Measurements from ENCODE around the gene ARHGAP45.

DNA sequence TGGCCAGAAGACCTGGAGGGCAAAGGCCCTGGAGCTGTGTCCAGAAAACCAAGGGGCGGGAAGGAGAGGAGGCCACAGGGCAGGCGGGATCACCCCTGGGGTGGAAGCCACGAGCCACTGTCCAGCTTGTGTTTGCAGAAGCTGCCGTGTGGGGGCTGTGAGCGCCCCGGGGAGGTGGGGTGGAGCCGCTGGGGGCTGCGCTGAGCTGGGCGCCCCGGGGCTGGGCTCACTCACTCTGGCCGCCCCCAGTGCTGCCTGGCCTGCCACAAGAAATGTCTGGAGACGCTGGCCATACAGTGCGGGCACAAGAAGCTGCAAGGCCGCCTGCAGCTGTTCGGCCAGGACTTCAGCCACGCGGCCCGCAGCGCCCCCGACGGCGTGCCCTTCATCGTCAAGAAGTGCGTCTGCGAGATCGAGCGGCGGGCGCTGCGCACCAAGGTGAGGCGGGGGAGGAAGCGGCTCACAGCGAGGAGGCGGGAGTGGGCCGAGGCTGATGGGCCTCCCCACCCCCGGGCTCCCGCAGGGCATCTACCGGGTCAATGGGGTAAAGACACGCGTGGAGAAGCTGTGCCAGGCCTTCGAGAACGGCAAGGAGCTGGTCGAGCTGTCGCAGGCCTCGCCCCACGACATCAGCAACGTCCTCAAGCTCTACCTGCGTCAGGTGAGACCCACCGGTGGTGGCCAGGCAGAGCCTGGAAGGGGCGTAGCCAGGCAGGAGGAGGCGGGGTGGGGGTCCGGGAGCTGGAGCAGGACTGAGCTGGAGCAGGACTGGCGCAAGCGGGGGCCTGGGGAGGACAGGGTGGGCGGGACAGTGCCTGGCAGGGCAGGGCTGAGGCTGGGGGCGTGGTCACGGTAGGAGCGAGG is 14.6 kb downstream of the ARHGAP45 start:
- TF ChIP-seq EZH2 (IDR thresholded peaks at IDR 0.05; ENCODE audit: borderline replicate concordance, low read depth, low read length) (no peak), SIX5 (IDR thresholded peaks at IDR 0.05; ENCODE audit: borderline replicate concordance in 1 of 2, insufficient read depth in 1 of 2, low read depth in 1 of 2, low read length in 2 of 2) (no peak)
- TF ChIP-seq, protein P1, sequence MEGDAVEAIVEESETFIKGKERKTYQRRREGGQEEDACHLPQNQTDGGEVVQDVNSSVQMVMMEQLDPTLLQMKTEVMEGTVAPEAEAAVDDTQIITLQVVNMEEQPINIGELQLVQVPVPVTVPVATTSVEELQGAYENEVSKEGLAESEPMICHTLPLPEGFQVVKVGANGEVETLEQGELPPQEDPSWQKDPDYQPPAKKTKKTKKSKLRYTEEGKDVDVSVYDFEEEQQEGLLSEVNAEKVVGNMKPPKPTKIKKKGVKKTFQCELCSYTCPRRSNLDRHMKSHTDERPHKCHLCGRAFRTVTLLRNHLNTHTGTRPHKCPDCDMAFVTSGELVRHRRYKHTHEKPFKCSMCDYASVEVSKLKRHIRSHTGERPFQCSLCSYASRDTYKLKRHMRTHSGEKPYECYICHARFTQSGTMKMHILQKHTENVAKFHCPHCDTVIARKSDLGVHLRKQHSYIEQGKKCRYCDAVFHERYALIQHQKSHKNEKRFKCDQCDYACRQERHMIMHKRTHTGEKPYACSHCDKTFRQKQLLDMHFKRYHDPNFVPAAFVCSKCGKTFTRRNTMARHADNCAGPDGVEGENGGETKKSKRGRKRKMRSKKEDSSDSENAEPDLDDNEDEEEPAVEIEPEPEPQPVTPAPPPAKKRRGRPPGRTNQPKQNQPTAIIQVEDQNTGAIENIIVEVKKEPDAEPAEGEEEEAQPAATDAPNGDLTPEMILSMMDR (IDR thresholded peaks at IDR 0.05 in 2 of 3, conservative IDR thresholded peaks at IDR 0.05 in 1 of 3; ENCODE audit: insufficient read depth in 2 of 3, low read depth in 1 of 3, low read length in 3 of 3), result no peak
